Measurements from ENCODE around the gene PLIN3.
A peak's percentile ranks its signal among the peaks of the same experiment; 100 is the strongest.
"Not testable (repeated sequence)": the region's sequence is repeated elsewhere in the genome, so short reads cannot be mapped to it uniquely, and the experiment has no call there.

PLIN3 gene

DNA sequence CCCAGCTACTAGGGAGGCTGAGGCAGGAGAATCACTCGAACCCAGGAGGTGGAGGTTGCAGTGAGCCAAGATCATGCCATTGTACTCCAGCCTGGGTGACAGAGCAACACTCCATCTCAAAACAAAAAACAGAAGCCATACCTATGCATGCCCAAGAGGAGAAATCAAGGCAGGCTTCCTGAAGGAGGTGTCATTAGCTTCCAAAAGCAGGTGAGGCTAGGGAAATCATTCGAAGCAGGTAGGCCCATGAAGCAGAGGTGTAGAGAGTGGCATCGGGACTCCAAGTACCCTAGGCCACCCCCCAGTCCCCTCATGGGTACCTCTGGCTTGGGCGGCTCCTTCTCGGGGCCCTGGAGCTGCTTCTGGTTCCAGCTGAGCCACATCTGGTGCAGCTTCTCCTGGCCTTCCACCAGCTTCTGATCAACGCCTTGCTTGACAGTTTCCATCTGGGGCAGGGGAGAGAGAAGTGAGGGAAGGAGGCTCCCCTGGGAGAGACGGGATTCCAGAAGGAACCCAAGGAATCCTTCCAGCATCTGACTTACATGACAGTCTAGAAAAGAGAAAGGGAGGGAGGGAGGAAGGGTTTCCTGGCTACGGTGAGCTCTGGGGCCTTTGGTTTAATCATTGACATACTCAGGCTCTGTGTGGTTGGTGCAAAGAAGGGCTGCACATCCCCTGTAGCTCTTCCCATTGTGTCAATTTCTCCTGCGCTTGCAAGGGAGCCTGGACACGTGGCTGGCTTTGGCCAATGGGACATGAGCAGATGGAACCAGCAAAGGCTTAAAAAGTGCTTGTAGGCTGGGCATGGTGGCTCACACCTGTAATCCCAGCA is 22.9 kb downstream of the PLIN3 start:
- DNase-seq, result no peak

DNA sequence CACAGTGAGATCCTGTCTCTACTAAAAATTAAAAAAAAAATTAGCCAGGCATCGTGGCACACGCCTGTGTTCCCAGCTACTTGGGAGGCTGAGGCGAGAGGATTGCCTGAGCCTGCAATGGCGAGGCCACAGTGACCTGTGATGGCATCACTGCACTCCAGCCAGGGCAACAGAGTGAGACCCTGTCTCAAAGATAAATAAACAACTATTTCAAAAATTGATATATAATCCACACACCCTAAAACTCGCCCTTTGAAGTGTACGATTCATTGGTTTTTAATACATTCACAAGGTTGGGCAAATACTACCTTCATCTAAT is 23.9 kb downstream of the PLIN3 start:
- no peak for DNase-seq

DNA sequence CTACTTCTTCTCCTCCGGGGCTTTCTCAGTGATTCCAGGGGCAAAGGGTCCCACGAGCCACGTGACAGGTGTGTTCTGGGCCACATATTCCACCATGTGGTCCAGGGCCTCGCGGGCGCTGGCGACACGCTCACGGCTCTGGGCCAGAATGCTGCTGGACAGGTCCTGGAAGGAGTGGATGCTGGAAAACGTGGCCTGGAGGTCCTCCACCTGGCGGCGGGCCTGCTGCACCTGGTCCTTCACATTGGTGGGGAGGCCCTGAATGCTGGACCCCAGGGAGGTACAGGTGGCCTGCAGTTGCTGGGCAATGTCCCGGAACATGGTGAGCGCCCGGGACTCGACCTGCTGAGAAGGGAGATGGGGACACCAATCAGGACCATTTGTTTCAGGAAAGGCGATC is 28.3 kb downstream of the PLIN3 start:
- DNase-seq, result no peak

DNA sequence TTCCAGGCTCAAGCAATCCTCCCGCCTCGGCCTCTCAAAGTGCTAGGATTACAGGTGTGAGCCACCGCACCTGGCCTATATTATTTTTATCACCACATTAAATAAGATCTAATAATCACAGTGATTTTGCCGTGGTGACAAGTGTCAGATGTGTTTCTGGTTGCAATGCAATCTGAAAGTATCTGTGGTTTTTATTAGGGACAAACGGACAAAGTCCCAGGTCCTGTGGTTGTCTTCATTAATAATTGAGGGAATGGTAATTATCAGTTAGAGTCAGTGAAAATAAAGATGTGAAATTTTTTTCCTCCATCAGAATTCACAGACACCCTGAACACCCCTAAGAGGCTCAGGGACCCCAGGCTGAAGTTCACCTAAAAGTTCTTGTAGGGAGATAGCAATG is 34.7 kb downstream of the PLIN3 start:
- DNase-seq, result no peak

DNA sequence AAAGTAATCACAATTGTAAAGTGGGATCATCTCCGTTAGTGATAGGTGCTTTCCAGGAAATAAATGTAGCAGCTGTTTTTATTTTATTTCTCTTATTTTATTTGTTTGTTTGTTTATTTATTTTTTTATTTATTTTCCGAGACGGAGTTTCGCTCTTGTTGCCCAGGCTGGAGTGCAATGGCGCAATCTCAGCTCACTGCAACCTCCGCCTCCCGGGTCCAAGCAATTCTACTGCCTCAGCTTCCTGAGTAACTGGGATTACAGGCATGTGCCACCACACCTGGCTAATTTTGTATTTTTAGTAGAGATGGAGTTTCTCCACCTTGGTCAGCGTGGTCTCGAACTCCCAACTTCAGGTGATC is 35.5 kb downstream of the PLIN3 start:
- not testable (repeated sequence) for DNase-seq

DNA sequence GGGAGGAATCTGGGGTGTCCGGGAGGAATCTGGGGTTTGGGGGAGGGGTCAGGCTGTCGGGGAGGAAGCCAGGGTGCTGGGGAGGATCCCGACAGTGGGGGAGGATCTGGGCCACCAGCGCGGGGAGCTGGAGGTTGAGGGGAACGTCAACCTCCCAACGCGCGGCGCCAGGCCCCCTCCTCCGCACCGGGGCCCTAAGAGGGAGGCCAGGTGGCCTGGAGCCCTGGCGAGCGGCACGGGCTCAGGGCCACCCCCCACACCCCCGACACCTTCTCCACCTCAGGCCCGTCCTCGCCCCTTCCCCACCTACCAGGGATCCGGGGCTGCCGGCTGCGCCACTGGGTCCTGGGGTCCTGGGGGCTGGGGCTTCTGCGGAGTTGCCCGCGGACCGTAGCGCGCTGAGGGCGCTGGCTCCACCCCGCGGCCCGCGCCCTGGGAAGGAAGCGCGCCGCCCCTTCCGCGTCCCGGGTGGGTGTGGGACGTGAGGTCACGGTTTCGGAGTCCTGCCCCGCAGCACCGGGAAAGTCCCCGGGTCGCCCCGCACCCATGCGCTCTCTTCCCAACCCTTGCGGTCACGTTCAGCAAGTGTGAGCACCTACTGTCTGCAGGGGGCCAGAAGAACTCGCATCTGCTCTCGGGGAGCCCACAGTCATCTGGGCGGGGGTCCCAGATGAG is 36.0 kb downstream of the PLIN3 start, which contains the start of gene TICAM1:
TSS of gene TICAM1 (minus strand) at position 409 of the 675 bp plus-strand sequence. CDS start 13,335 bp downstream, outside the sequence.
- peak; percentile 7 for DNase-seq

DNA sequence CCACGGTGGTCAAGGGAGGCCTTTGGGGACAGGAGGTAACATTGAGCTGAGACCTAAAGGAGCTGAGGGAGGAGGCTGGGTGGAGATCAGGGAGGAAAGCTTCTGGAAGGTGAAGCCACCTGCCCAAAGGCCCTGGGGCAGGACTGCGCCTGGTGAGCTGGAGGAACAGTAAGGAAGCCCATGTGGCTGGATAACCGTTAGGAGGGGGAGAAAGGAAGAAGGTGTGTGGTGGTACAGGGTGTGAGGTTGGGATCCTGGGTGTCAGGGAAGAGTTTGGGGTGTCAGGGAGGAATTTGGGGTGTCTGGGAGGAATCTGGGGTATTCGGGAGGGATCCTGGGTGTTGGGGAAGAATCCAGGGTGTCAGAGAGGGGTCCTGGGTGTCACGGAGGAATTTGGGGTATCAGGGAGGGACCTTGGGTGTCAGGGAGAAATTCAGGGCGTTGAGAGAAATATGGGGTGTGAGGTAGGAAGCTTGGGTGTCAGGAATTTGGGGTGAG is 36.6 kb downstream of the PLIN3 start:
- no peak for DNase-seq

DNA sequence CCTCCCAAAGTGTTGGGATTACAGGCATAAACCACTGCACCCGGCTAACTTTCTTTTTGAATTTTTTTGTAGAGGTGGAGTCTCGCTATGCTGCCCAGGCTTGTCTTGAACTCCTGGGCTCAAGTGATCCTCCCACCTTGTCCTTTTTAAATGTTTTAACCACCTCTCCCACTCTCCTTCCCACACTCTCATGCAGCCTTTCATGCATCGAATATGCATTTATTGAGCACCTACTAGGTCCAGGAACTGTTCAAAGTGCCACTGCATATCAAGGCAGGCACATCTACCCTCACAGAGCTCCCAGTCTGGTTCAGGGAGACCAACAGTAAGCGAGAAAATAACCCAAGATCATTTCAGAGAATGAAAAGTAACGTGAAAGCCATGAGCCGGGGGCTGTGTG is 37.1 kb downstream of the PLIN3 start:
- DNase-seq, result no peak

DNA sequence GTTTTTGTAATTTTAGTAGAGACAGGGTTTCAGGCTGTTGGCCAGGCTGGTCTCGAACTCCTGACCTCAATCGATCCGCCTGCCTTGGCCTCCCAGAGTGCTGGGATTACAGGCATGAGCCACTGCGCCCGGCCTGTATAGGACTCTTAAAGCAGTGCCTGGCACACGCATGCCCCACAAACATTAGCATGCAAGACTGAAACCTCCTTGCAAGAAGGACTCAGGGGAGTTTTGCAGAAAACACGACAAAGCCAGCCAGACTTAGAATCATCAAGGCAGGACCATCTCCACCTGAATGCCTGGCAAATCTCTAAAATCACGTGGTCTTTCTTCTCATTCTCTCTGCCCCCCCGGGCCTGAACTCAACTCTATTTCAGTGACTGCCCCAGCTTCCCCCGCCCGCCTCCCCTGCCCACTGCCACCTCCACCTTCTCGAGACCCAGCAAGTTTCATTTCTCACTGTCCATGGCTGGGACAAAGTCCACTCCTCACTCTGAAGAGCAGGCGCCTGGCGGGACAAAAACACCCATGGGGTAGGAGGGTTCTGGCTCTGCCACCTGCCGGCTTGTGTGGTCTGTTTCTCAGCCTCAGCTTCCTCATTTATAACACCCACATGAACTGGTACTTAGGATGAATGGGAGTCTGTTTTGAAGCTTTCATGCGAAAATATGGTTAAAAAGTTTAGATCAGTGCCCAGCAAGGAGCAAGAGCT is 38.3 kb downstream of the PLIN3 start:
- peak; percentile 20 for DNase-seq

DNA sequence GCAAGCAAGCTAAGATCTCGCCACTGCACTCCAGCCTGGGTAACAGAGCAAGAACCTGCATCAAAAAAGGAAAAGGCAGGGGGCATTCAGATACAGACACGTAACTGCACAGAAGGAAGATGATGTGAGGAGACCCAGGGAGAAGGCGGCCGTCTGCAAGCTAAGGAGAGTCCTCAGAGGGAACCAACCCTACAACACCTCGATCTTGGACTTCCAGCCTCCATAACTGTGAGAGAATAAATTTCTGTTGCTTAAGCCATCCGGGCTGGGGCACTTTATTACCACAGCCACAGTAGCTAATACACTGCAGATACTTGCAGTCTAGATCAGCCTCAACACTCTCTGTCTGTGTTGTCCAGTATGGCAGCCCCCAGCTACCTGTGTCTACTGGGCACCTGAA is 43.9 kb downstream of the PLIN3 start:
- no peak for DNase-seq

DNA sequence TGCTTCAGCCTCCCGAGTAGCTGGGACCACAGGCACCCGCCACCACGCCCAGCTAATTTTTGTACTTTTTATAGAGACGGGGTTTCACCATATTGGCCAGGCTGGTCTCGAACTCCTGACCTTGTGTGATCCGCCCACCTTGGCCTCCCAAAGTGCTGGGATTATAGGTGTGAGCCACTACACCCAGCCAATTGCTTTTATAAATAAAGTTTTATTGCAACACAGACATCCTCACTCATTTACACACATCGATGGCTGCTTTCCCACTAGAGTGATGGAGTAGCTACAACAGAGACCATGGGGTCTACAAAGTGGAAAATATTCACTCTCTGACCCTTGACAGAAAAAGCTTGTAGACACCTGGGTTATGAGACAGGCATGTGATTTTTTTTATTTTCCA is 45.1 kb downstream of the PLIN3 start:
- not testable (repeated sequence) for DNase-seq

DNA sequence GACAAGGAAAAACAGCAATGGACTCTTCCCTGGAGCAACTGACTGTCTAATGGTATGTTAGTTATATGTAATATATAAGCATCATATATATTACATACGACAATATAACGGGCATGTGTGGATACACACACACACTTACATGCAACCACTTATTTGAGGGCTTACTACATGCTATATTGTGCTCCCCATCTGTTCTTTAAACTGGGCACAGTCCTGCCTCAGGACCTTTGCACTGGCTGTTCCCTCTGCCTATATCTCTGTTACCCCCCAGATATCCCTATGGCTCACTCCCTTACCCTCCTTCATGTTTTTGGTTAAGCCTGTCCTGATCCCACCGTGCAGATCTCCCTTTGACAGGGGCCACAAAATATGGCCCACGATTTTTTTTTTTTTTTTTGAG is 46.2 kb downstream of the PLIN3 start:
- no peak for DNase-seq

DNA sequence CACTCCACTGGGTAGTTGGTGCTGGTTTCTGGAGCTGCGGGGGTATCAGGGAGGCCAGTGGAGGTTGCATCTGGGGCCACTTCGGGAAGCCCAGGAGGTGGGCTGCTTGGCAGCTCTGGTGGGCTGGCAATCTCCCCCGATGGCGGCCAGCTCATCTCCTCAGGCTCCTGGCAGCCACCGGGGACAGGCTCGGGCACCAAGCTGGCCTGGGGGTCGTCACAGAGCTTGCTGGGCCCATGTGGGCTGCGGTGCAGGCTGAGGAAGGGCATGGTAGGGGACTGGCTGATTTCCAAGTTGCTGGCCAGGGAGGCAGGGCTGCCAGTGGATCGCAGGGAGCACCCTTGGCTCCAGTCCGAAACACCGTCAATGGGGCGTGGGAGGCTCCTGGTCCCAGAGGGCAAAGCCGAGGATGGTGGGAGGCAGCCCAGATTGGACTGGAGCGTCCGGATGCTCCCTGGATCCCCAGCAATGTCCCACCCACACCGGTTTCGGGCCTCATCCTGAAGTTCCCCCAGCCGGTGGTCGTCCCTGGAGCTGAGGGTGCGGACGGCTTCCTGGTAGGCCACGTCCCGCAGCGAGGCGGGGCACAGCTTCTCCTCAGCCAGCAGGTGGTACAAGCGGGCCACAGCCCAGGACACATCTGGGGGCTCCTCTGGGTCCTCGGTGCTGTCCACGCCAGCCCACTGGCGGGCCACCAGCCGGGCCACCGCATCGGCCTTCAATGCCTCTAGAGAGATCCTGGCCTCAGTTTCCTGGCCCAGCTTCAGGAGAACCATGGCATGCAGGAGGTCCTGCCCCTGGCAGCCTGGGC is 49.8 kb downstream of the PLIN3 start:
- DNase-seq, result no peak

DNA sequence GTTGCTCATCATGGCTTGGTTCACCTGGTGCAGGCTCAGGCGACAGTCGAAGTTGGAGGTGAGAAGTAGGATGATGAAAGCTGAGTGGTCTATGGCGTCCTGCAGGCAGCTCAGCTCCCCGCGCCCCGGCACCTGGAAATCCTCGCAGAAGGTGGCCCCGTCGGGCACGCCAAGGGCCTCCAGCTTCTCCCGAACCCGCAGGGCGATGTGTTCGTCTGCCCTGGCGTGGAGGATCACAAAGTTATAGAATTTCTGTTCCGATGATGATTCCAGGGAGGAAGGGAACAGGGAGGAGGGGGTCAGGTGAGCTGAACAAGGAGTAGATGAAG is 50.6 kb downstream of the PLIN3 start:
- no peak for DNase-seq

DNA sequence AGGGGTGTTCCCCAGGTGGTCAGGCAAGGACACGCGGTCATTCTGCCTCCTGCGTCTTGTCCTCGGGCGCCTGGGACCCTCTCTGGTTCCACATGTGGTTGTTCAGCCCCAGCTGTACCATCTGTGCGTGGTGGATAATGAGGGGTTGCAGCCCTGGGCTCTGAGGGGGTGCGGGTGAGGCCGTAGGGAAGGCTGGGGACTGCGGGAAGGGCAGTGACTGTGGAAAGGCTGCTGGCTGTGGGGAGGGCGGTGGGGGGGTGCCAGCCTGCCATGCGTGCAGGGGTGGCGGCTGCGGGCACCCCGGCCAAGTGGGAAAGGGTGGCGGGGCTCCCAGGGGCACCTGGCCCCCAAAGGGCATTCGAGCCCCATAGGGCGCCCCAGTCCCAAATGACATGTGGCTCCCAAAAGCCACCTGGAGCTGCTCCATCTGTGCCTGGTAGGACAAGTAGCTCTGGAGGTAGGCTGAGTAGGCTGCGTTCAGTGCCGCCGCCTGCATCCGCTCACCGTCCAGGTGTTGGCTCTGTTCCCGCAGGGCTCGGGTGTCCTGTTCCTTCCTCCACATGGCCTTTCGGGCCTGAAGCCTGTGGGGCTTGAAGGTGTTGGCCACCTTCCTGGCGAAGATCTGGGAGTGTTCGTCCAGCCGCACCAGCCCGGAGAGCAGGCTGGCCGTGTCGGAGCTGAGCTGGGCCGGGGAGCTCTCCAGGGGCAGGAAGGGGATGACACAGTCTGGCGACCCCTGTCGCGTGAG is 51.1 kb downstream of the PLIN3 start:
- no peak for DNase-seq

DNA sequence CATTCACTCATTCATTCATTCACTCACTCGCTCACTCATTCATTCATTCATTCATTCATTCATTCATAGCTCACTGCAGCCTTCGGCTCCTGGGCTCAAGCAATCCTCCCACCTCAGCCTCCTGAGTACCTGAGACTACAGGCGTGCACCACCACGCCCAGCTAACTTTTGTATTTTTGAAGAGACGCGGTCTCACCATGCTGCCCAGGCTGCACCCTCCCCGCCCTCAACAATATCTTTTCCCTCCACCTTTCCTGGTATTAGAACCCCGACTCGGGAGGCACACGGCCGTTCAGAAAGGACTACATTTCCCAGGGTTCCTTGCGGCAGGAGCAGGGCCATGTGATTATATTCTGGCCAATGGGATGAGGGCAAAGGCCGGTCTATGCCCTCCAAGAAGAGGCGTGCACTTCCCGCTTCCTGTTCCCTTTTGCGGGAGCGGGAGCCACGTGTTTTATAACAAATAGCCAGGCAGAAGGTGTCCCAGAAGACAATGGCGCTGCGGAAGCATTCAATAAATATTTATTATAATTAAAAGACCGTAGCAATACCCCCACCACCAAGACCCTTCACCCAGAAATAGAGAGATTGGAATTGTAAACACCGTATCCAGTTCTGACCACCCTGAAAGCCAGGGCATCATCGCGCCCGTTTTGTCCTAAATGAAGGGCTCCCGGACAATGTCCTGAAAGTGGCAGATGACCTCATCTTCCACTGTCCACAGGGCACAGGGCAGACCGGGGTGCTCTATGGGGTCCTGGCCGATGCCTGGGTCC is 51.9 kb downstream of the PLIN3 start:
- DNase-seq, result peak; percentile 92

DNA sequence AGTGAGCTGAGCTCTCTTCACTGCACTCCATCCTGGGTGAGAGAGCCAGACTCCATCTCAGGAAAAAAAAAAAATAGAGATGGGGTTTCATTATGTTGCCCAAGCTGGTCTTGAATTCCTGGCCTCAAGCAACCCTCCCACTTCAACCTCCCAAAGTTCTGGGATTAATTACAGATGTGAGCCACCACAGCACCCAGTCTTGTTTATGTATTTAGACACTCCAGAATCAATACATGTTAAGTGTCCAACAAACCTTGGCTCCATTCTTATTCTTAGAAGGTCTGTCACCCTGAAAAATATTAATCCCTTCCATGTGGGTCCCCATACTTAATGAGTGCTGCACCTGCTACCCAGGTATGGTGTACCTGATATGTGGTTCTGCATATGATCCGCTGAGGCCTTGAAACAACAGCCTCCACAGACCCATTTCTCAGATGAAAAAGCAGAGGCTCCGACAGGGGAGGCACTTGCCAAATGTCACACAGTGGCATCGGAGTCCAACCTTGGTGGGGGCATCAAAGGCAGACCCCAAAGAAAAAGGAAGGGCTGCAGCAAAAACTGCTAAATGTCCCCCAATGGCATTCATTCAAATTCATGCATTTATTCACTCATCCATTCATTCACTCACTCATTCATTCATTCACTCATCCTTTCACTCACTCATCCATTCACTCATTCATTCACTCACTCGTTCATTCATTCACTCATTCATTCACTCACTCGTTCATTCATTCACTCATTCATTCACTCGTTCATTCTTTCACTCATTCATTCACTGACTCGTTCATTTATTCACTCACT is 52.6 kb downstream of the PLIN3 start:
- DNase-seq, result no peak

DNA sequence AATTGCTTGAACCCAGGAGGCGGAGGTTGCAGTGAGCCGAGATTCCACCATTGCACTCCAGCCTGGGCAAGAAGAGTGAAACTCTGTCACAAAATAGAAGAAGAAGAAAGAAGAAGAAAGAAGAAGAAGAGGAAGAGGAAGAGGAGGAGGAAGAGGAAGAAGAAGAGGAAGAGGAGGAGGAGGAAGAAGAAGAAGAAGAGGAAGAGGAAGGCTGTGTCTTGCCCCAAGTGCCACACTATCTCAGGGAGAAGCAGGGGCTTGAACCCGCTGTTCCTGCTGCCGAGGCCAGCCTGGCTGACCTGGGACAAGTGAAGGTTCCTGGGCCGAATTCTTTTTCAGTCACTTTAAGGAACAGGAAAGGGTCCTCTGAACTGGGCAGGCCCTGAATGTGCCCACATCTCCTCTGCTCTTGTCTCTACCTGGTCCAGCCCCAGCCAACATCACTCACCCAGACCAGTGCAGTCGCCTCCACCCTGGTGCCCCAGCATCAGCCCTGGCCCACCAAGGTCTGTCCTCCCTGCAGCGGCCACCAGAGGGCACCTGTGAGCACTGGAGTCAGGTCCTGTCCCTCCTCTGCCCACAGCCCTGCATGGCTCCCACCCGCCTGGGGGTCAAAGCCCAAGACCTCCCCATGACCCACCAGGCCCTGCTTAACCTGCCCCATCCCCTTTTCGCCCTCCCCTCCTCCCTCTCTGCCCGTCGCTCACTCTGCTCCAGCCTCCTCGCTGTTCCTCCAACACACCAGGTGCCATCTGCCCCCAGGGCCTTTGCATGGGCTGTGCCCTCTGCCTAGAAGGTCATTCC is 55.9 kb downstream of the PLIN3 start:
- DNase-seq, result peak; percentile 36

DNA sequence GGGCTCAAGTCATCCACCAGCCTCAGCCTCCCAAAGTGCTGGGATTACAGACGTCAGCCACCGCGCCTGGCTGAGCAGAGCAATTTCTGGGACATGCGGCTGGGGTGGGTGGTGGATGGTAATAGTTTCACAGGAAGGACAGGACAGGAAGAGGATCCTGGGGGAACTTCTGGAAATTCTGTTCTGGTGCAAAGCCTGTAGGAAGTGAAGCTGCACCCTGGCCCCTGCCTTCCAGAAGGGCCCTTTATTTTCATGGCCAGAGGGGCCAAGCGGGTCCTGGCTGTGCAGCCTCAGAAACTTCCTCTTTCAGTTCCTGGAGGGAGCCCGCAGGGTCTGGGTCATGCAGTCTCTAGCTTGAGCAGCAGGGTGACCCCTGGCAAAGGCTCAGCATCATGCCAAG is 60.3 kb downstream of the PLIN3 start:
- peak; percentile 56 for DNase-seq

DNA sequence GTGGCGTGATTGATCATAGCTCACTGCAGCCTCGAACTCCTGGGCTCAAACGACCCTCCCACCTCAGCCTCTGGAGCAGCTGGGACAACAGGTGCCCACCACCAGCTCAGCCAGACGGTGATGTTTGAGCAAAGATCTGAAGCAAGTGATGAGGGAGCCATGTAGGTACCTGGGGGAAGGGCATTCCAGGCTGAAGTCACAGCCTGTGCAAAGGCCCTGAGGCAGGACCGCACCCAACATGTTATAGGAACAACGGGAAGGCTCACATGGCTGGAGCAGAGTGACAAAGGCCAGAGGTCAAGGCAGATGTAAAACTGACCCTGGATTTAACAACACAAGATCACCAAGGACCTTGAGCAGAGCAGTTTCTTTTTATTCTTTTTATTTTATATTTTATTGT is 61.1 kb downstream of the PLIN3 start:
- DNase-seq, result no peak

Data from midbrain (tissue), 1 donor.